ENCODE data around the gene MS4A6A.
"Not testable (repeated sequence)": the region's sequence is repeated elsewhere in the genome, so short reads cannot be mapped to it uniquely, and the experiment has no call there.

The MS4A6A gene

GRCh38 chr11:60182541-60183330 lies at the start of gene MS4A6A:
TSS of gene MS4A6A (minus strand) at chr11:60183083. CDS start at chr11:60181727, 1,356 bp downstream.
- no peak for DNase-seq
- in situ Hi-C loops (cut with MboI; ENCODE audit: low pct_unique_long_range_greater_than_20kb, low sequenced_read_pairs) = no loop called here

DNA sequence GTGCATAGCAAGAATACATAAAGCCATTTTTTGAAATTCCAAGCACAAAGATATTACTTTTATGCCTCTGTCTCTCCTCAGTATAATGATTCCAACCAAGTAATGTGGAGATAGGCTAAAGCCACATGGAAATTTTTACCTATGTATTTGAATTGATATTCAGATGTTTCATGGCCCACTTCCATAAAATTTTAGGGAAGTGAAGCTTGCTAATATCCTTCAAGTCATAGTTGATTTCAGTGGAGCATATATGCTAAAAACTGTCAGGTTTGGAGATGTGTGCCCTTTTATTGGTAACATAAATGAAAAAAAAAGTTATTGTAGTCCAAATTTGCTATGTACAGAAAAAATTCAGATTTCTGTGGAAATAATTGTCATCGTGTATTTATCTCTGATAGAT lies 47.8 kb upstream of the MS4A6A start:
- no peak for DNase-seq
- in situ Hi-C loops (cut with MboI; ENCODE audit: low pct_unique_long_range_greater_than_20kb, low sequenced_read_pairs) = no loop called here

GRCh38 chr11:60222141-60222540 lies 39.3 kb upstream of the MS4A6A start:
- DNase-seq = no peak
- in situ Hi-C loops (cut with MboI; ENCODE audit: low pct_unique_long_range_greater_than_20kb, low sequenced_read_pairs) = no loop called here

GRCh38 chr11:60221692-60222091 lies 38.8 kb upstream of the MS4A6A start:
- in situ Hi-C loops (cut with MboI; ENCODE audit: low pct_unique_long_range_greater_than_20kb, low sequenced_read_pairs) = no loop called here
- DNase-seq = no peak

GRCh38 chr11:60221181-60221580 lies 38.3 kb upstream of the MS4A6A start:
- peak; percentile 19 for DNase-seq
- in situ Hi-C loops (cut with MboI; ENCODE audit: low pct_unique_long_range_greater_than_20kb, low sequenced_read_pairs) = no loop called here

DNA sequence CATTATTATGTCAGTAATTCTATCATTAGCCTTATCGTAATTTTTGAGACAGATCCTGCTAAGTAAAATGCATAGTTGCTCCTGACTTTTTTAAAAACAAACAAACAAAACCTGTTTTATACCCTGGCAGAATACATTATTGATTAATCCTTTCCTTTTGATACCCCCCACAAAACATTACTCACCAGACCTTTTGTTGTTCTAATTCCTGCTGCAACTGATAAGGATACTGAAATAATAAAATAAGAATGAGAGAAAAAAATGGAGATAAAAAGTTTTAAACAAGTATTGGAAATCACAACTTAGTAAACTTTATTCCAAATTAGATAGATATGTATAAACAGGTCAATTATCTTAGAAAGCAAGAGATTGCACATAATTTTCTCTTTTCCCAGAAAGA lies 31.5 kb upstream of the MS4A6A start:
- in situ Hi-C loops (cut with MboI; ENCODE audit: low pct_unique_long_range_greater_than_20kb, low sequenced_read_pairs) = no loop called here
- DNase-seq = no peak

- in situ Hi-C loops (cut with MboI; ENCODE audit: low pct_unique_long_range_greater_than_20kb, low sequenced_read_pairs) = no loop called here
- DNase-seq = no peak
These were observed 28.3 kb upstream of the MS4A6A start for GRCh38 chr11:60211206-60211605.

DNA sequence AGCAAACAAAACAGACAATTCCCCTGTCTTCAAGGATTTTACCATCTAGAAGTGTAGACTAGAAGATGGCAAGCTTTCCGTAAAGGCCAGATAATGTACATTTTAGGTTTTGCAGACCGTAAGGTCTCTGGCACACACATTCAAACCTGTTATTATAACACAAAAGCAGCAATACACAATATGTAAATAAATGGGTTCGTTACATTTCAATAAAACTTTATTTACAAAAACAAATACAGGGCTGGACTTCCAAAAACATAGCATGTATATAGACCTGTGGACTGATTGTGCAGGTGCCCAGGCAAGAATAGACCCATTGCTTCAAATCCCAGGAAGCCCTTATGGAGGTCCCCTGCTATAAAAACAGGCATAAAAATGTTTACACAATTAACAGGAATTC lies 27.1 kb upstream of the MS4A6A start:
- no peak for DNase-seq
- in situ Hi-C loops (cut with MboI; ENCODE audit: low pct_unique_long_range_greater_than_20kb, low sequenced_read_pairs) = no loop called here

- in situ Hi-C loops (cut with MboI; ENCODE audit: low pct_unique_long_range_greater_than_20kb, low sequenced_read_pairs) = no loop called here
- no peak for DNase-seq
These were observed 26.1 kb upstream of the MS4A6A start for GRCh38 chr11:60208951-60209350.

GRCh38 chr11:60208146-60208895 lies 25.4 kb upstream of the MS4A6A start:
- DNase-seq = no peak

DNA sequence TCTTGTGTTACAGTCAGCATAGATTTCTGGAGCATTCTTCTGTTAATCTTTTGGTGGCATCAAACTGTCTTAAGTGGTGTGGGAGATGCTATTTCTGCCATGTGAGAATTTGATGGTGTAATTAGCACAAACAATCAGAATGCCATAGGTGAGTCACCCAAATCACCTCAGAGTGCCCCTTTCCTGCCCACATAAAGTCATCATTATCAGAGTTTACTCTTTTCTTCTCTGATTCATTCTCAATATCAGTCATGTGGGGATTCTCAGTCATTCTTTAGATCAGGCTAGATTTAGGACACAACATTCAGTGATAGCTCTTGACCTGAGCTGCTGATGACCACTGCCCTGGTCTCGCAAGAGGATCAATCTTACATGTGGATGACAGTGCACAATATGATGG lies 23.7 kb upstream of the MS4A6A start:
- DNase-seq = no peak
- in situ Hi-C loops (cut with MboI; ENCODE audit: low pct_unique_long_range_greater_than_20kb, low sequenced_read_pairs) = no loop called here

More at GRCh38 chr11:60208146-60208895, 25.4 kb upstream of the MS4A6A start:
- in situ Hi-C loops (cut with MboI; ENCODE audit: low pct_unique_long_range_greater_than_20kb, low sequenced_read_pairs) = no loop called here

- no peak for DNase-seq
- in situ Hi-C loops (cut with MboI; ENCODE audit: low pct_unique_long_range_greater_than_20kb, low sequenced_read_pairs) = no loop called here
These were observed 22.0 kb upstream of the MS4A6A start for GRCh38 chr11:60204922-60205321.

- DNase-seq; in situ Hi-C loops (cut with MboI; ENCODE audit: low pct_unique_long_range_greater_than_20kb, low sequenced_read_pairs): not testable (repeated sequence)
These were observed 18.5 kb upstream of the MS4A6A start for GRCh38 chr11:60201334-60201733.

DNA sequence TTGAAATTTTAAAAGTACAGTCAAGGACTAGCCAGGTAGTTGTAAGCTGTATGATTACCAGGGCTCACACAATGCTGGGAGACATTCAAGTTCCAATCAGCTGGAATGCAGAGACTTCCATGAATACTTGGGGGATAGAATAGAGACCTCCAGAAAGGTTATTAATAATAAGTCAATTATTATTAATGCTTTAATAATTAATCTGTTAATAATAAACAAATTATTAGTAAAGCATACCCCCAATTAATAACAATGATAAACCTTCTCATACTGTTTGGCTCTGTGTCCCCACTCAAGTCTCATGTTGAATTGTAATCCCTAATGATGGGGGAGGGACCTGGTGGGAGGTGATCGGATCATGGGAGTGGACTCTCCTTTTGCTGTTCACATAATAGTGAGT lies 14.6 kb upstream of the MS4A6A start:
- no peak for DNase-seq
- in situ Hi-C loops (cut with MboI; ENCODE audit: low pct_unique_long_range_greater_than_20kb, low sequenced_read_pairs) = no loop called here

GRCh38 chr11:60195923-60196368 lies 13.1 kb upstream of the MS4A6A start:
- in situ Hi-C loops (cut with MboI; ENCODE audit: low pct_unique_long_range_greater_than_20kb, low sequenced_read_pairs) = no loop called here
- DNase-seq = peak; percentile 20

- in situ Hi-C loops (cut with MboI; ENCODE audit: low pct_unique_long_range_greater_than_20kb, low sequenced_read_pairs) = no loop called here
- no peak for DNase-seq
These were observed 11.6 kb upstream of the MS4A6A start for GRCh38 chr11:60194511-60194910.

GRCh38 chr11:60193687-60194433 lies 11.0 kb upstream of the MS4A6A start:
- in situ Hi-C loops (cut with MboI; ENCODE audit: low pct_unique_long_range_greater_than_20kb, low sequenced_read_pairs) = no loop called here
- DNase-seq = peak; percentile 95

- in situ Hi-C loops (cut with MboI; ENCODE audit: low pct_unique_long_range_greater_than_20kb, low sequenced_read_pairs); DNase-seq: not testable (repeated sequence)
These were observed 9.7 kb upstream of the MS4A6A start for GRCh38 chr11:60192564-60192963.

DNA sequence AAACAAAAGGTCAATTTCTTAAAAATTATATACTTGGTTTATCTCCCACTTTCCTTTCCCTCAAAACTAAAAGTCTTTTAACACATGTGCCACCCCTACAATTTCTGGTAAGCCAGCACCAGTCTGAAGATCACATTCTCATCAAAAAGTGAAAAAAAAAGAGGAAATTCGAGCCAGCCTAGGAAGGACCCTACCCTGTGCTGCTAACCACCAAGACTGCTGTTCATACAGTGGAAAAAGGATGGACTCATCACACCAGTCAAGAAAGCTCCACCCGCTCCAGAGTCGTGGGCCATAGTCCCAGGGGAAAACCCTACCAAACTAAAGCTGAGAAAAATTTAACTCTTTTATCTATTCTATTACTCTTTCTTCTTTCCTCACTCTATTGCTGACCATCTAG lies 5.6 kb upstream of the MS4A6A start:
- in situ Hi-C loops (cut with MboI; ENCODE audit: low pct_unique_long_range_greater_than_20kb, low sequenced_read_pairs) = not testable (repeated sequence)
- peak; percentile 69 for DNase-seq

DNA sequence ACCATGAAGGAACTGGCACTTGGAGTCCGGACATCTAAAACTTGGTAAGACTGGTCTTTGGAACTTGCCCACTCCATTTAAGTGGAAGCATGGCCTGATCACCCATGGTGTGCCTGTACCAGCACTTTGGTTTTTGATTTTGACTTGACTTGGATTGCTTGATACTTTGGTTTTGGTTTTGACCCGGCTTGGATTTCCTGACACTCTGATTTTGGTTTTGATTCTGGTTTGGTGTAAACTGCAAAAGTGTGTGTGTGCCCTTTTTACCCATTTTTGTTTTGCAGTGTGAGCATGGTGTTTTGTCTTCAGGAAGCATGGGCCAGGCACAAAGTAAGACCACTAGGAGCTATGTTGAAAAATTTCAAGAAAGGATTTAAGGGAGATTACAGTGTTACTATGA lies 3.2 kb upstream of the MS4A6A start:
- in situ Hi-C loops (cut with MboI; ENCODE audit: low pct_unique_long_range_greater_than_20kb, low sequenced_read_pairs); DNase-seq: not testable (repeated sequence)
